Effector CD4-positive, alpha-beta T cell (primary cell): ENCODE measurements around the gene KRT73.
"Not testable (repeated sequence)": the region's sequence is repeated elsewhere in the genome, so short reads cannot be mapped to it uniquely, and the experiment has no call there.

Source experiments
- DNase-seq: peaks from one replicate; pipeline ENCODE4 v3.0.0-alpha.2; 2020

Gene KRT73

DNA sequence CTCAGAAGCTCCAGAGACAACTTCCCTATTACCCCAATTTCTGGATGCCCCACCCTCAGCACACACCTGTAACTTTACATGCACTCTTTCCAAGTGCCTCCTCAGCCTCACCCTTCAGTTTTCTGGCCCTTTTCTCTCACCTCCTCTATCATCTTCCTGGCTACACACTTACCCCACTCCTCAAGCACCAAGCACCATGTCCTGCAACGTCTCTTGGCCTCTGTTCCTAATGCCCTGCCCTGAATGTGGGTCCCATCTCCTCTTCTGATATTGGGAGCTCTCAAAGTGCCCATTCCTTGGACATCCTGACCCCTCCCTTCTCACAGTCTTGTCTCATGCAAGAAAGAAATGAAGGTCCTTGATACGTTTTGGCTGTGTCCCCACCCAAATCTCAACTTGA, 18.3 kb downstream of the KRT73 start:
- no peak for DNase-seq

DNA sequence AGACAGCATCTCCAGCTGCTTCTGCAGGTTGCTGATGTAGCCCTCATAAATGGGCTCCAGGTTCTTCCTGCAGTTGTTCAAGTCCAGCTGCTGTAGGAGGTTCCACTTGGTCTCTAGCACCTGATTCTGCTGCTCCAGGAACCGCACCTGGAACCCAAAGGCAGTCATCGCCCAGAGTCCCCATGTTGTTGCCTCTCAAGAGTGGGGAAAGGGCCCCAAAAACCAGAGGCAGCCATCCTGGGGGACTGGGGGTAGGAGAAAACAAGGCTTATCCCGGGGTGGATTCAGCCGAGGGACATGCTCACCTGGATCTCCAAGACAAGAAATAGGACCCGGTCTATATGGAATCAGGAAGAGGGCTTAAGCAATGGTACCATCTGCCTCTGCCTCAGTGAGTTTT, 19.4 kb downstream of the KRT73 start:
- no peak for DNase-seq

DNA sequence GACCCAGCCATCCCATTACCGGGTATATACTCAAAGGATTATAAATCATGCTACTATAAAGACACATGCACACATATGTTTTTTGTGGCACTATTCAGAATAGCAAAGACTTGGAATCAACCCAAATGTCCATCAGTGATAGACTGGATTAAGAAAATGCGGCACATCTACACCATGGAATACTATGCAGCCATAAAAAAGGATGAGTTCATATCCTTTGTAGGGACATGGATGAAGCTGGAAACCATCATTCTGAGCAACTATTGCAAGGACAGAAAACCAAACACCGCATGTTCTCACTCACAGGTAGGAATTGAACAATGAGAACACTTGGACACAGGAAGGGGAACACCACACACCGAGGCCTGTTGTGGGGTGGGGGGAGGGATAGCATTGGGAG, 24.1 kb downstream of the KRT73 start:
- DNase-seq, result not testable (repeated sequence)

DNA sequence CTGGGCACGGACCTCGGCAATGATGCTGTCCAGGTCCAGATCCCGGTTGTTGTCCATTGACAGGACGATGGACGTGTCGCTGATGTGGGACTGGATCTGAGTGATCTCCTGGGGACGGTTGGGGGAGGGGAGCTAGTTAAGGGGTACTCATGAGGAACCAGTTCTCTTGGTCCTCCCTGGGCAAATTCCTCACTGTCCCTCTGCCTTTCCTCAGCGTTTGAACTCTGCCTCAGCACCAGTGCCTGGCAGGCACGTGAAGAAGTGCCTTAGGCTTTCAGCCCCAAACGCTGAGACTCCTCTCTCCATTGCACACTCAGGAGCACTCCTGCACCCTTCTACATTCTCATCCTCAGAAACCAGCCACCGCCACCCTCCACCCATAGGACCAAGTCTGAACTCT, 26.8 kb downstream of the KRT73 start:
- DNase-seq, result no peak

DNA sequence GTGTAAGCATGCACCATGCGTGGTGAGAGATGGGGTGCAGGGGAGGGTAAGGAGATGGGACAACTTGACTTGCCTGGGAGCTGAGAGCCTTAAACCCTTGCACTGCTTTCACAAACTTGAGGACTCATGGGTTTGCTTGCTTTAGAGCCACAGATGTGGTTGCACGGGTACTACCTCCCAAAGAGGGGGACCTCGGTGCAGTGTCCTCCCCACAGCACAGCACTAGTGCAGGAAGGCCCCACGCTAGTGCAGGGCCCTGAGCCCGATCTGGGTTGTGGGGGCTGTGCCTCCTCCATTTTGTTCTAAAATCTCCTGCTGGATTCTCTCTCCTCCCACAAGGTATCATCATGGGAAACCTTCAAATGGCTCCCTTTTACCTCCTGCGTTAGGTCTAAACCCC, 28.3 kb downstream of the KRT73 start:
- no peak for DNase-seq

DNA sequence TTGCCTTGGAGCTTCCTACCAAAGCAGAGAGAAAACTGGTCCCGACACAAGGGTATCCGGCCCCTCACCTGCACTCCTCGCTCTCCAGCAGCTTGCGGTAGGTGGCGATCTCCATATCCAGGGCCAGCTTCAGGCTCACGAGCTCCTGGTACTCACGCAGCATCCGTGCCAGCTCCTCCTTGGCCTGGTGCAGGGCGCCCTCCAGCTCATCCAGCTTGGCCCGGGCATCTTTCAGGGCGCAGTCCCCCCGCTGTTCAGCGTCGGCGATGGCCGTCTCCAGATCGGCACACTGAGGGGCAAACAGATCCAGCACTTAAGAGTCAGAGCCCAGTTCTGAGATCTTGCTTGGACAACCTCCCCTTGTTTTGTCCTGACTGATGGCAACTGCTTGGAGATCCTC, 30.8 kb downstream of the KRT73 start:
- no peak for DNase-seq

DNA sequence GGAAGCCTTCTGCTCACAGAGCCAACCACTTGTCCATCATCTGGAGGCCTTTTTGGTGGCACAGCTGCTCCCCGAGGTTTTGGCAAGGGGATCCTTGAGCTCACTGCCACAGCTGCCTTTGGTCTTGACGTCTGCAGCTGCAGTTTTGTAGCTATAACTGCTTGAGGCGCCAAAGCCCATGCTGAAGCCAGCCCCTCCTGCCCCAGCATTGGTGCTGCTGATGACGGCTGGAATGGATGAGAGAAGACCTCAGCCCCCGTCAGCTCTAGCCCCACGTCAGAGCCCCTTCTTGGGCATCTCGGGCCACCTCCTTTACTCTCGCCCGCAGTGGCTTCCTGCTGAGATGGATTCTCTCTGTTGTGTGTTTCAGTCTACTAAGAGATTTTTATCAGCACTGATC, 32.4 kb downstream of the KRT73 start:
- DNase-seq, result peak; percentile 45

DNA sequence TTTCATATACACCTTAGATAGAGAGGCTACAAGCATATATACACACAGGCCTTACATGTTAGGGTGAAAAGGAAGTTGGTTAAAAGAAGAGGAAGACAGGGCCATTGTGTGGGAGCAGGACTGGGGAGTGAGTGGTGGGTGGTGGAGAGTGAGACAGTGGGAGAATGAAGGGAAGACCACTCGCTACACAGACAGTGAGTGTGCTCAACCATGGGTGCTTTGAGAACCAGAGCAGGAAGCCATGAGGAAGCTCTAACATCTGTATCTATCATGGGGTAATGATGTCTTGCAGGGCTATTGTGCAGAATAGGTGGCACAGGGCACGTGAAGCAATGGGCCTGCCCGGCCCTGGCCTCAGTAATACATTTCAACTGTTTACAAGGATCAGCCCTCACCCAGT, 33.3 kb downstream of the KRT73 start:
- DNase-seq, result no peak

DNA sequence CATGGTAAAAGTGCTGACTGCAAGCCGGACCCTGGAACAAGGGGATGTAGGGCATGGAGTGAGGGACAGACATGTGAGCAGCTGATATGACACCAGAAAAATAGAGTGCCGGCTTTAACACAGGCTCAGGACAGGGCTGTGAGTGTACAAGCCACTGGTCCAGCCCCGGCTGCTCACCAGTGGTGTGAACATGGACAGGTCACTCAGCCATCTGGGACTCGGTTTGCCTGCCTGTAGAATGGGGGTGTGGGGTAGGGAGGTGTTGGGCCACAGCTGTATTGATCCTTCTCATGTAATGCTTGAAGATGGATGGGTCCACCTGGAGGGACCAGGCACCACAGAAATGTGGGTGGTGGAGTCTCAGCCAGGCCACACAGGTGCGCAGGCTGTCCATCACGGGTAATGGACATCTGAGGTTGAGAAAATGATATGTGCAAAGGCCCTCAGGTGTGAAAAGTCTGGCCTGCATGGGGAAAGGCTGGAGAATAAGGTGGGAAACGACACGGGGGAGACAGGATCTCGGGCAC, 34.1 kb downstream of the KRT73 start:
- DNase-seq, result no peak

DNA sequence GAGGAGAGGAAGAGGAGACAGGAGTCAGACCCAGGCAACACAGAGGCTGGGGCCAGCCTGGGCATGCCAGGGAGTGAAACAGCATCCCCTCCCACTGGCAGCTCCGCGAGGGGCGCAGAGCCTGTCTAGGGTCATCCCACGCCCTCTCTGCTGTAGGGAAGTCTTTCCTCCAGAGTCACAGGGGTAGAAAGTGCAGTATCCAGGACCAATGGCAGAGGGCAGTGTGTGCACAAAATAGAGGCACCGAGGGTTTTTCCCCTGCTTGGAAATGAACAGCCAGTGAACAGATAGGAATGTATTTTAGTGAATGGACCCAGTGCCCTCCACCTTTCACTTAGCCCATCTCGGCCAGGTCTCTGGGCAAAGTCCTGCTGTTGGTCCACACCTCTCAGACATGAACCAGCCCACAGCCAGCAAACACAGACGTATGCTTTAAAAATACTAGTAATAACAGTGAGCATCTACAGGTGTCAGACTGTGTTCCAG, 35.3 kb downstream of the KRT73 start:
- DNase-seq, result peak; percentile 31

DNA sequence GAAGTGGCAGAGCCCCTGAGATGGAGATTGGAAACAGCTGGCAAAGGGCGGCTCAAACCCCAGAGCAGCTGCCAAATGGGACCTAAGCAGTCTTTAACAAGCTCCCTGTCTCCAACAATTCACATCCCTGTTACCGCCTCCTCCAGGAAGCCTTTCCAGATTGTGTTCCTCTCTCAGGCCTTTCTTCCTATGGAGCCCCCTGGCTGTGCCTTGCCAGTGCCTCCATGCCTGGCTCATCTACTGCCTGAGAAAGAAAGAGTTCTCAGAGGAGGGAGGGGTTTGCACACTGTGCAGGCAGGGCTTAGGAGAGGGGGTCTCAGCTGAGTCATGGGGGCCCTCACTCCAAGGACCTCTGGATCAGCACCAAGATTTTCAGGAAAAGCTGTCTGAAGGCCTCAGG, 35.9 kb downstream of the KRT73 start:
- DNase-seq, result no peak

DNA sequence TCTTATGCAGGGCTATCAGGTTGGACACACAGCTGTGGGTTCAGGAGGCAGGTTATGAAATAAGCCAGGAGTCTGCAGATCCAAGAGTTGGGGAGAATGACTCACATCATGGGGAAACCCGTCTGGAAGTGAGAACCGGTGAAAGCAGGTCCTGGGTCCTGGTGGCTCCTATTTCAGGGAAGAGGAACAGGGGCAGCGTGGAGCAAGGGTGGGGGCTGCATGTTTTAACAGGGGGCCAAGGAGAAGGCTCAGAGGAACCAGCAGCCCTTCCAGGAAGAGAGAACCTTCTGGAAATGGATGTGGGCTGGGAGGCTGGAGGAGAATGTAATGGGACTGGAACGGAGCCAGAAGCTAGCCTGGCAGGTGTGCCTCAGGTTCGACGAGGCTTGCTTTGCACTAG, 36.9 kb downstream of the KRT73 start:
- no peak for DNase-seq

DNA sequence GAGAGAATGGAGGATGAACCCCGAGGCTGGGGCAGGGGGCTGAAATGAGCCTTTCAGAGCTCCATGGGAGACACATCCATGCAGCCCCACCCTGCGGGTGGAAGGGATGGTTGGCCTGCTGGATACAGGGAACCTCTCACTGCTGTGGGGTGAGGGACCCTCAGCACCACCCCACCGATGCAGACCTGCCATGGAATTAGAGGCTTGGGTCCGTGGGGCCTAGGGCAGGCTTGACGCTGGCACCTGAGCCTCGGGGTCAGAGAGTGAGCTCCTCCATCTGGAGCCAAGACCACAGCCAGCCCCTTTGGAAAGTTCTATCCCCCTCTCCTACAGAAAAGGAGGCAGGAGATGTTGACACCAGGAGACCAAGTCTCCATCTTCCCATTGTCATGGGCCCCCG, 37.3 kb downstream of the KRT73 start:
- no peak for DNase-seq

DNA sequence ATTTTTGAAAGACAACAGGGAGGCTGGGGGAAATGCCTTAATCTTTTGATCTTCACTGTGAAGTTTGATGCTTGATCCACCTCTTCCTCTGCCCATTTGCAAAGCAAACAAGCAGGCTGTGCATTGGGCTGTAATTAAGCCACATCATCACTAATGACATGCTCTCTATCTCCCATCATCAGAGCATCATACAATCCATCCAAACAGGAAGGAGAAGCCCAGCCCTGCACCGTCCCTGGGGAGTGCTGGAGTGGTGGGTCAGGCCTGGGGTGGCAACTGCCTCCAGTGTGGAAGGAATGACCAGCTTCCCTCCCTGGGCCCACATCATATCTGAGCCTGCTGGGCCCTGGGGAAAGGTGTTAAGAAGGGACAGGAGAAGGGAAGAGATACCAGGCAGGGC, 37.9 kb downstream of the KRT73 start:
- no peak for DNase-seq

DNA sequence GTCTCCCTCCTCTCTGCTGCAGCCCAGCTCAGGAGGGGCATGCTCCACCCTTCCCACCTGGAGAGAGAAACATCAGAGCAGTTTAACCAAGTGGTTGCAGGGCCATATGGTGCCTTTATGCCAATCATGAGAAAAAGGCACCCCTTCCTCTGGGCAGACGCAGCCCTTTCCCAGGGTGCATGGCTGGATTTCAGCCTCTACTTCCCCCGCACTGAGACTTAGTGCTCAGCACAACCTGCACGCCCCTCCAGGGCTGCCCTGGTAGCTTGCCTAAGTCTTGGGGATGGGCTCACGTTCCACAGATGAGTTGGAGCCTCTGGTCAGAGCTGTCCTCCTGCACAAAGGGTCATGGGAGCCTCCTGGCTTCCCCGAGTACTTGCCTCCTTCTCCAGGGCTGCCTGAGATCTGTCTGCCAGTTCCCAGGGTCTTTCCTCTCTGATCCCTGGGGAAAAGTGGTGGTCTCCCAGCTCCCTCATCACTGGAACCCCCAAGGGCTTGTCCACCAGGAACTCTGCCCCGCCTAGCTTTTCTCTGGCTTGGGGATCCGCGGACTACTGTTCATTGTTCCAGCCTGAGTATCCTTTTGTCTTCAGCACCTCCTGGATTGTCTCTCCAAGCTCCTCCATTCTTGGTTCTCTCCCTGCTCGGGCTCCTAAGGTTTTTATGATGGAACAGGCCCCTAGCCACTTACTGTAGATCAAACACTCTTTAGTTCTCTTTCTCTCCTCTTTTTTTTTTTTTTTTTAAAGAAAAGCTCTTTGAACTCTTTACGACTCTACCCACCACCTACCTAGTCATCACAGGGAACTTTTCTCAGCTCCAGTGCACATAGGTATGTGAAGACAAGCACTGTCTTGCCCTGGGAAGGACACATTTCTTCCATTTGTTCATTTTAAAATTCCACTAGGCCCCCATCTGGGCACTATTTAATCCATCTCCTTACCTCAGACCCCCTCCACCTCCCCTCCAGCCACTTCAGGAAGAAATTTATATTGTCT, 38.6 kb downstream of the KRT73 start:
- DNase-seq, result no peak

DNA sequence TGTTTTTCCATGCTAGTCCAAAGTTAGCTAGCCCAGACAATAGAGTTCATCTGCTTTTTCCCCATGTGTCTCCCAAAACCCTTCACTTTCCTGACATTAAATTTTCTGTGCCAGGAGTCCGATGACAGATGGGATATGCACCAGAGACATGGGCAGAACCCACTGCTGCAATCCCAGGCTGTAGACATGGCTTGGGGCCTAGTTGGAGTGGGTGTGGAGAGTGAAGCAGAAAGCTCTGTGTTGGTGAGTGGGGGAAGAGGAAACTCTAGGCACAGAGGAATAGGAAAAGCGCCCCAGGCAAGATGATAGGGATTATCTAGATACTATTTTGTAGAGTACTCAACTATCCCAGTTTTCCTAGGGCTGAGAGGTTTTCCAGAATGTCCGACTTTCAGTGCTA, 39.9 kb downstream of the KRT73 start:
- DNase-seq, result no peak

DNA sequence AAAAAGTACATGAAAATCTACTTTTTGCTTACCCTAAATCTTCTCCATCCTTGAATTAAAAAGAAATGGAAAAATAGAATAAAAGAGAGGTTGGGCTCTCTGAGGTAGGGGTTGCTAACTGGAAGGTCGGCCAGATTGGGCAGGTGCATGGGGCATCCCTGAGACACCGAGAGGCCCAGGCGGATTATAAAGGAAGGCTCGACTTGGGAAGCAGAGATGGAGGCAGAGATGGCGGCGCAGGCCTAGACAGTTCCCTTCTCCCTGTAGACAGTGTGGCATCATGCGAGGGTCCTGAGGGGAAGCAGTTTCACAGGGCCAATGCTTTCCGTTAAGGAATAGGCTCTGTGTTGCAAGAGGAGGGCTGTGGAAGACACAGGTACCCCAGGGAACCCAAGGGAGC, 41.0 kb downstream of the KRT73 start:
- DNase-seq, result no peak

DNA sequence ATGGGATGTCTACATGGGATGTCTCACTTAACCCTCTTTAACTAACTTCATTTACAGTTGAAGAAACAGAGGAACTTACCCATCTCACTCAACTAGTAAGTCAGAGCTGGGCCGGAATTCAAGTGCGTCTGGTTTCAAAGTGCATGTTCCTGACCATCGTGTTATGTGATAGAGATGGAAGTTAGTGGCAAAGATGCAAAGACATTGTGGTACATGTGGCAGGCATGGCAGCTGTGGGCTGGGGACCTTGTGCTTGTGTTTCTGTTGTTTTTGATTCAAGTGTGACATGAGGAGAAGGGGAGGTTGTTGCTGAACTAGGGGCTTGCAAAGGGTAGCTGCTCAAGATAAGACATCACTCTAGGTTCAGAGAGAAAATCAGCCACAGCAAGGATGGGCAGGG, 42.4 kb downstream of the KRT73 start:
- no peak for DNase-seq

DNA sequence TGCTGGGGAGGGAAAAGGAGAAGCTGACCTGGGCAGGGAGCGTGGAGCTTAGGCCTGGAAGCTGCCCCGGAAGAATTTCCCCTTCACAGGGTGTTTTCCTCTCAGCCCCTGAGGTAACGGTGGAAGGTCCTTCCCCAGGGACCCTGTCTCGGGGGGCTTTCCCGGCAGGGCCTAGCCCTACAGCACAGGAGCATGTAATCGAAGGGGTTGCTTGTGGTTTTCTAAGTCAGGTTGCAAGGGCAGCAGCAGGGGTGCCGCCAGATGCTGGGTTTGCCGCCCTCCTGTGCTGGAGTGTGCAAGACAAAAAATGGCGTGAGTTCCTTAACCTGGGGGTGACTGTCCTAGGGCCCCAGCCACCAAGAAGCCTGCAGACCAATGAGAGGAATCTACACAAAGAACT, 43.1 kb downstream of the KRT73 start:
- no peak for DNase-seq

DNA sequence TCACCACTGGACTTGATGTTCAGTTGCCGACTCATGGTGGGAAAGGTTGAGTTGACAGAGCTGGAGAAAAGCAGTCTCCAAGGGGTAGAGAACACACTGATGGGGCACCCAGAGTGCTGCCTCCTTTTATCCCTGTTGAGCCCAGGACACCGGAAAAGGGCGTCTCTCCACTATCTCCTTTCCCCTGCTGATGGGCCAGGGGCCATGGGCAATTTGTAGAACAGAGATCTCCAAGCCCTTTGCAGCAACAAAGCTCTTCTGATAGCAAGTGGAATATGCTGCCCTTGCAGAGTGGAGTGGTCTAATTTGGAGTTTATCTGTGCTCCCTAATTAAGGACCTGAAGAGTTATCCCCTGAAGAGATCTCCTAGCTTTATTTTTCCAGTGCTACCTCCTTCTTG, 44.6 kb downstream of the KRT73 start, which contains the start of gene KRT74:
TSS of gene KRT74 (minus strand) at position 101 of the 400 bp plus-strand sequence. CDS start at position 35, 66 bp downstream.
- DNase-seq, result no peak

DNA sequence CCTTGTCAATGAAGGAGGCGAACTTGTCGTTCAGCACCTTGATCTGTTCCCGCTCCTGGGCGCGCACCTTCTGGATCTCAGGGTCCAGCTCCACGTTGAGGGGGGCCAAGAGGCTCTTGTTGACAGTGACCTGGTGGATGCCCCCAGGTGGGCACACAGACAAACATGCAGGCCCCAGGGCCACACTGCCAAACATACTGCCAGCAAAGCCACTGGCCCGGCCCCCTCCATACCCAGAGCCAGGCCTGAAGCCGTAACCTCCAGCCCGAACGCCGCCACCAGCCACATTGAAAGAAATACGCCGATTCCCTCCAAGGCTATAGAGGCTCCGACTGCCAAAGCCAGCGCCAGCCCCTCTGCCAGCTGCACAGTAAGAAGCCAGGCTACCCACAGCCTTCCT, 45.1 kb downstream of the KRT73 start:
- no peak for DNase-seq

DNA sequence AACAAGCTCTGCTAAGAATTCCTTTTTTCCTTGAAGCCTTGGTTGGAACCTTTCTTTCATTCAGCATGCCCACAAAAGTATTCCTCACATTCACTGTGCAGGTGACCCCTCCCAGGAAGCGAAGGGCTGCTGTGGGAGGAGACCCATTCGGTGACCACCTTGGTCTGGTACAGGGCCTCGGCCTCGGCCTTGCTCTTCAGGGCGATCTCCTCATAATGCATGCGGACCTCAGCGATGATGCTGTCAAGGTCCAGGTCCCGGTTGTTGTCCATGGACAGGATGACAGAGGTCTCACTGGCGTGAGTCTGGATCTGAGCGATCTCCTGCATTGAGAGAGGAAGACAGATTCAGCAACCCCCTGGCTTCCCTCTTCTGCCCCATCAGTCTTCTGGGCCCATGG, 47.8 kb downstream of the KRT73 start:
- DNase-seq, result no peak

DNA sequence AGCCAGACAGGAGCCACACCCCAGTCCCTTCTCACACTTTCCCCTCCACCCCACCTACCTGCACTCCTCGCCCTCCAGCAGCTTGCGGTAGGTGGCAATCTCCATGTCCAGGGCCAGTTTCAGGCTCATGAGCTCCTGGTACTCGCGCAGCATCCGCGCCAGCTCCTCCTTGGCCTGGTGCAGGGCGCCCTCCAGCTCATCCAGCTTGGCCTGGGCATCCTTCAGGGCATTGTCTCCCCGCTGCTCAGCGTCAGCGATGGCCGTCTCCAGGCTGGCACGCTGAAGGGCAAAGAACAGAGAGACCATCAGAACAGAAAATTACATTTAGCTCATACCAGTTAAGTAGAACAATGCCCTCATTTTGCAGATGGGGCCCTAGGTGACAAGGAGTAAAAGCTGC, 50.2 kb downstream of the KRT73 start:
- DNase-seq, result no peak

DNA sequence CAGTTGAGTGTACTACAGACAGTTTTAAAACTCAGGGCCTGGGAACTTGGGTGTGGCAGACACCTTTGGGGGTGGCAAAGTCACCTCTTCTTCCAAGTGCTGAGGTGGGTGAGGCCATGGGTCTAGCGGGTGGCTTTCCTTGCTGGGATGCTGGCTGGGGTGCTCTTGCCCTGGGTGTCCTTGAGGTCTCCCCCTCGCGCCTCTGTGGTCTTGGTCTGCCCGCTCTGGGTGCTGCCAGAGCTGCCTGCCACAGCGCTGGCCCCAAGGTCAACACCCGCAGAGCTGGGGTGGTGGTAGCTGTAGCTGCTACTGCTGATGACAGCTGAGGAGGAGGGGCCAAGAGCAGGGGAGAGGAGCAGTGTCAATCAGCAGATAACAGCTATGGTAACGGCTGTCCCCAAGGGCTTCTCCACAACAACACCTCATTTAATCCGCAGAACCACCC, 51.5 kb downstream of the KRT73 start:
- no peak for DNase-seq
